GM12878 (cell line): Measurements from ENCODE around the gene LSAMP. TPM values are rescaled to one million over a fixed set of nuclear protein-coding genes. Genes with fewer than 3 reads are reported as not detected.

Experiments
- ATAC-seq: fragments of 200-7000 bp; cut with Tn5 transposase; 3 replicates; pipeline ENCODE4 v1.9.1; 2020; ENCODE audit warnings: mild to moderate bottlenecking, moderate library complexity
- BruUV-seq: library from RNA; stranded (reverse); fragments of 400-500 nt; replicated peaks from 2 replicates; lab custom pipeline; 2021; lab: Mats Ljungman, UMichigan
- CTCF ChIA-PET: fragments of 300-600 bp; sonication (Branson Sonifier 250); formaldehyde crosslinking; extraction: SDS; loops from one replicate; lab custom pipeline; 2021; ENCODE audit warnings: inconsistent platforms; lab: Yijun Ruan, JAX
- POLR2A ChIA-PET: fragments of 350-600 bp; formaldehyde crosslinking; extraction: SDS; loops from one replicate; lab custom pipeline; 2021; ENCODE audit warnings: inconsistent platforms; lab: Charles Lee
- RAD21 ChIA-PET: fragments of 300-600 bp; sonication (Branson Sonifier 250); formaldehyde crosslinking; loops from one replicate; lab custom pipeline; 2023; ENCODE audit warnings: antibody characterized with exemption; ENCODE audit not compliant: unreplicated experiment; lab: Charles Lee
- SMC1A ChIA-PET: fragments of 300-600 bp; sonication (Branson Sonifier 250); formaldehyde crosslinking; loops from one replicate; lab custom pipeline; 2023; ENCODE audit not compliant: unreplicated experiment, uncharacterized antibody; lab: Charles Lee
- DNase-seq: peaks from one replicate; pipeline ENCODE4 v3.0.0-alpha.2; 2011; ENCODE audit warnings: low read depth, low spot score
- FAIRE-seq: peaks from 3 replicates; lab custom pipeline; 2011; peaks lifted over from hg19 to GRCh38; lab: Jason Lieb, UNC
- H2AFZ ChIP-seq: 2 replicates; pipeline ENCODE4 v1.6.0; 2011; ENCODE audit warnings: low read depth, low read length, control low read depth; ENCODE audit not compliant: control insufficient read depth
- H3K27ac ChIP-seq: 2 replicates; pipeline ENCODE4 v1.5.1; 2011; ENCODE audit warnings: control low read depth; ENCODE audit not compliant: control insufficient read depth, insufficient read depth
- H3K27me3 ChIP-seq, 2 experiments: replicated peaks in 1 of 2; 2 replicates each; pipeline versions ENCODE4 v1.6.0 to v1.6.1; 2011; ENCODE audit warnings: low read length in 1 of 2; ENCODE audit not compliant: control insufficient read depth in 2 of 2, insufficient read depth in 2 of 2
- H3K36me3 ChIP-seq, 2 experiments: 2 replicates each; pipeline ENCODE4 v1.5.1; 2011; ENCODE audit warnings: low read length in 1 of 2; ENCODE audit not compliant: control insufficient read depth in 2 of 2, insufficient read depth in 2 of 2
- H3K4me1 ChIP-seq: 2 replicates; pipeline ENCODE4 v1.6.1; 2011; ENCODE audit warnings: mild to moderate bottlenecking, low read length, moderate library complexity, mixed read lengths; ENCODE audit not compliant: control insufficient read depth, insufficient read depth
- H3K4me2 ChIP-seq: 2 replicates; pipeline ENCODE4 v1.6.0; 2011; ENCODE audit warnings: control low read depth; ENCODE audit not compliant: control insufficient read depth, insufficient read depth
- H3K4me3 ChIP-seq: fragments of 200-600 bp; sonication (generic); 2 replicates; pipeline ENCODE4 v1.5.1; 2016
- H3K79me2 ChIP-seq: 2 replicates; pipeline ENCODE4 v1.6.0; 2011; ENCODE audit warnings: low read length; ENCODE audit not compliant: control insufficient read depth, insufficient read depth
- H3K9ac ChIP-seq: 2 replicates; pipeline ENCODE4 v1.8.0; 2011; ENCODE audit warnings: low read length, control low read depth, mixed read lengths; ENCODE audit not compliant: control insufficient read depth, insufficient read depth
- H3K9me3 ChIP-seq: replicated peaks from 3 replicates; pipeline ENCODE4 v1.5.1; 2011; ENCODE audit warnings: mild to moderate bottlenecking, low read length; ENCODE audit not compliant: control insufficient read depth, insufficient read depth
- H4K20me1 ChIP-seq: 2 replicates; pipeline ENCODE4 v1.6.0; 2011; ENCODE audit not compliant: control insufficient read depth, insufficient read depth
- BACH1 ChIP-seq: fragments of 450-650 bp; IDR thresholded peaks from 2 replicates; pipeline ENCODE4 v1.6.1; 2017; ENCODE audit warnings: mild to moderate bottlenecking, borderline replicate concordance
- BHLHE40 ChIP-seq, 2 experiments: fragments of 450-650 bp in 1 of 2; IDR thresholded peaks; 2 replicates each; pipeline ENCODE4 v1.6.1; 2011 to 2017; ENCODE audit warnings: low read depth in 2 of 2, borderline replicate concordance in 1 of 2, improper control_type of control experiment in 1 of 2, low read length in 1 of 2, mild to moderate bottlenecking in 1 of 2
- BRCA1 ChIP-seq: IDR thresholded peaks from 2 replicates; pipeline ENCODE4 v1.6.1; 2011; ENCODE audit warnings: low read depth, low read length, improper control_type of control experiment
- CHD4 ChIP-seq: fragments of 200-600 bp; sonication (generic); IDR thresholded peaks from 2 replicates; pipeline ENCODE4 v1.6.1; 2016; ENCODE audit warnings: mild to moderate bottlenecking
- CREM ChIP-seq: IDR thresholded peaks from 2 replicates; pipeline ENCODE4 v1.6.1; 2014; ENCODE audit warnings: antibody characterized with exemption, low read depth
- CTCF ChIP-seq, 3 experiments: IDR thresholded peaks in 2 of 3; conservative IDR thresholded peaks in 1 of 3; 2 replicates each; pipeline ENCODE4 v1.5.1; 2011; ENCODE audit warnings: low read depth in 3 of 3, low read length in 3 of 3, mild to moderate bottlenecking in 3 of 3, control low read depth in 2 of 3, moderate library complexity in 2 of 3, inconsistent platforms in 1 of 3, mixed read lengths in 1 of 3; ENCODE audit not compliant: control insufficient read depth in 2 of 3, insufficient read depth in 1 of 3; ENCODE audit errors: extremely low read depth in 1 of 3
- FOXM1 ChIP-seq: IDR thresholded peaks from 2 replicates; pipeline ENCODE4 v1.6.1; 2012; ENCODE audit warnings: low read depth, mild to moderate bottlenecking, inconsistent platforms, low read length, moderate library complexity
- GABPA ChIP-seq: IDR thresholded peaks from 2 replicates; pipeline ENCODE4 v1.6.1; 2014; ENCODE audit warnings: antibody characterized with exemption, low read depth, mild to moderate bottlenecking, inconsistent platforms
- HCFC1 ChIP-seq: fragments of 150-350 bp; IDR thresholded peaks from 2 replicates; pipeline ENCODE4 v1.6.1; 2014; ENCODE audit warnings: low read length
- IRF5 ChIP-seq: fragments of 450-650 bp; IDR thresholded peaks from 2 replicates; pipeline ENCODE4 v1.6.1; 2017; ENCODE audit warnings: borderline replicate concordance
- NR2F1 ChIP-seq: fragments of 450-650 bp; conservative IDR thresholded peaks from 2 replicates; pipeline ENCODE4 v1.6.1; 2017; ENCODE audit warnings: mild to moderate bottlenecking
- PBX3 ChIP-seq: IDR thresholded peaks from 2 replicates; pipeline ENCODE4 v1.6.1; 2011; ENCODE audit warnings: mild to moderate bottlenecking, low read depth, low read length, moderate library complexity; ENCODE audit not compliant: insufficient replicate concordance
- RB1 ChIP-seq: fragments of 450-650 bp; formaldehyde crosslinking; IDR thresholded peaks from 2 replicates; pipeline ENCODE4 v1.6.1; 2017; ENCODE audit warnings: mild to moderate bottlenecking, borderline replicate concordance
- SMAD5 ChIP-seq: IDR thresholded peaks from 2 replicates; pipeline ENCODE4 v1.6.1; 2016; ENCODE audit warnings: antibody characterized with exemption, low read depth
- SREBF2 ChIP-seq: IDR thresholded peaks from 2 replicates; pipeline ENCODE4 v1.6.1; 2012; ENCODE audit warnings: mild to moderate bottlenecking, low read length
- ZBTB40 ChIP-seq: fragments of 450-650 bp; IDR thresholded peaks from 2 replicates; pipeline ENCODE4 v1.6.1; 2016; ENCODE audit warnings: mild to moderate bottlenecking, moderate library complexity, borderline replicate concordance
- ZNF274 ChIP-seq: IDR thresholded peaks from one replicate; pipeline ENCODE4 v1.8.0; 2011; ENCODE audit not compliant: insufficient read length, insufficient read depth
- ZNF622 ChIP-seq: fragments of 450-650 bp; IDR thresholded peaks from 2 replicates; pipeline ENCODE4 v1.6.1; 2017; ENCODE audit warnings: mild to moderate bottlenecking, inconsistent platforms
- in situ Hi-C: fragments of 300-500 bp; cut with MboI; formaldehyde crosslinking; loops from 9 replicates; pipeline ENCODE4 v1.14.3; 2018; ENCODE audit warnings: mixed read lengths
- intact Hi-C: fragments of 100-400 bp; cut with micrococcal nuclease; formaldehyde crosslinking; loops from one replicate; pipeline ENCODE4 v1.14.2; 2022; ENCODE audit not compliant: unreplicated experiment
- polyA plus RNA-seq, 11 experiments: library from polyadenylated mRNA; depleted of rRNA in 4 of 11; unstranded in 6 of 11; stranded (reverse) in 5 of 11; fragments of >200 nt; fragmentation: Nextera tagmentation in 4 of 11; fragmentation: Illumina TruSeq in 1 of 11; extraction: Ambion mirVana in 4 of 11; extraction: Trizol in 1 of 11; gene quantifications; 1 replicate in 1 of 11; 2 replicates in 10 of 11; pipeline versions ENCODE4 v1.2.1 to v1.2.3, GENCODE V29; 2011 to 2016; ENCODE audit warnings: inconsistent platforms in 2 of 11, missing spikeins in 2 of 11, low read depth in 1 of 11
- total RNA-seq, 4 experiments: library from RNA; depleted of rRNA in 3 of 4; stranded (reverse); fragments of >200 nt in 3 of 4; fragmentation: Illumina TruSeq in 1 of 4; extraction: Trizol in 1 of 4; gene quantifications; 2 replicates each; pipeline versions ENCODE4 v1.2.1 to v1.2.3, GENCODE V29; 2013 to 2021

The LSAMP gene
- total and polyA plus RNA-seq, 10 of the 15 experiments (the other 5 are each of a cell fraction or from before 2014, with no cell fraction given): 2.0 to 12.7 (median 6.5) TPM

GRCh38 chr3:116102037-116102436 lies 343.2 kb downstream of the LSAMP start:
- in situ Hi-C loops: no loop called here
- H3K9me3 ChIP-seq: no peaks in the 10 kb centered on the region
- BruUV-seq: no TSS peak
- H3K4me1 ChIP-seq: no peaks in the 10 kb centered on the region
- SMC1A ChIA-PET: no interaction called here
- H3K4me2 ChIP-seq: no peak overlapping the region
- DNase-seq (no peak), FAIRE-seq (no peak), ATAC-seq (no peak)
- H3K27ac ChIP-seq: no peak overlapping the region
- no peaks in the 10 kb centered on the region for H3K79me2 ChIP-seq
- H3K36me3 ChIP-seq: no peaks in the 10 kb centered on the region
- no peak overlapping the region for H2AFZ ChIP-seq
- intact Hi-C loops: no loop called here
- no peak overlapping the region for H3K4me3 ChIP-seq
- CTCF ChIA-PET: no interaction called here
- RAD21 ChIA-PET: interaction anchor here (1.2 kb wide), 1 partner anchor 10 kb away, joined by 3 read pairs; no protein-coding TSS in a partner anchor
- no peak overlapping the region for H3K9ac ChIP-seq
- POLR2A ChIA-PET: no interaction called here
- H3K27me3 ChIP-seq: no peaks in the 10 kb centered on the region
- no peaks in the 10 kb centered on the region for H4K20me1 ChIP-seq
- TF ChIP-seq CTCF (IDR thresholded peaks at IDR 0.05 in 2 of 3, conservative IDR thresholded peaks at IDR 0.05 in 1 of 3; ENCODE audit: control insufficient read depth in 2 of 3, extremely low read depth in 1 of 3, insufficient read depth in 1 of 3, low read depth in 3 of 3, low read length in 3 of 3) (no peak; a peak in 1 of 6 replicates), HCFC1 (no peak), NR2F1 (no peak), ZNF622 (no peak), IRF5 (no peak), PBX3 (no peak), ZBTB40 (no peak), BHLHE40 (IDR thresholded peaks at IDR 0.05; ENCODE audit: borderline replicate concordance in 1 of 2, low read depth in 2 of 2, low read length in 1 of 2) (no peak), BRCA1 (no peak), ZNF274 (no peak), FOXM1 (no peak), GABPA (no peak), CHD4 (no peak), BACH1 (no peak), CREM (no peak), SREBF2 (no peak), SMAD5 (no peak), RB1 (no peak)
